Prostate gland (tissue), 2 donors: ENCODE measurements around the gene CEP152. TPM values are rescaled to one million over a fixed set of nuclear protein-coding genes. Genes with fewer than 3 reads are reported as not detected.

ENCODE experiments used
- DNase-seq: peaks from one replicate; pipeline ENCODE4 v3.0.0-alpha.2; 2019; ENCODE audit warnings: low spot score
- H3K27ac ChIP-seq, 2 donors: fragments of 200-600 bp; sonication (generic); 2 replicates each; pipeline ENCODE4 v1.5.1; 2017 to 2019
- H3K27me3 ChIP-seq: fragments of 200-600 bp; sonication (generic); replicated peaks from 2 replicates; pipeline ENCODE4 v1.5.1; 2019; ENCODE audit not compliant: insufficient read depth
- H3K36me3 ChIP-seq, 2 donors: fragments of 200-600 bp; sonication (generic); 1 replicate in 1 of 2; 2 replicates in 1 of 2; pipeline versions ENCODE4 v1.5.1 to v1.8.1; 2017 to 2019
- H3K4me1 ChIP-seq: fragments of 200-600 bp; sonication (generic); replicated peaks from 2 replicates; pipeline ENCODE4 v1.5.1; 2019
- H3K4me3 ChIP-seq, 2 donors: fragments of 200-600 bp; sonication (generic); 2 replicates each; pipeline ENCODE4 v1.5.1; 2017 to 2019
- H3K9me3 ChIP-seq: fragments of 200-600 bp; sonication (generic); 2 replicates; pipeline ENCODE4 v1.5.1; 2017
- CTCF ChIP-seq, 4 experiments: fragments of 200-600 bp in 2 of 4; fragments of 450-650 bp in 2 of 4; sonication (generic) in 2 of 4; IDR thresholded peaks; 1 replicate in 3 of 4; 2 replicates in 1 of 4; pipeline ENCODE4 v1.5.1; 2016 to 2019; ENCODE audit warnings: antibody characterized with exemption in 4 of 4, mild to moderate bottlenecking in 2 of 4, moderate library complexity in 2 of 4
- POLR2A ChIP-seq: fragments of 450-650 bp; IDR thresholded peaks from one replicate; pipeline ENCODE4 v1.6.1; 2016; ENCODE audit warnings: antibody characterized with exemption, mild to moderate bottlenecking
- POLR2AphosphoS5 ChIP-seq: sonication (generic); formaldehyde crosslinking; IDR thresholded peaks from one replicate; pipeline ENCODE4 v1.6.1; 2017; ENCODE audit warnings: antibody characterized with exemption
- WGBS: methylation state at CpG from one replicate; pipeline ENCODE4 v1.1.5; 2018; 5-methylcytosine and 5-hydroxymethylcytosine counted together
- intact Hi-C: fragments of 100-400 bp; cut with DNase I; formaldehyde crosslinking; loops from one replicate; pipeline ENCODE4 v1.14.2; 2022
- total RNA-seq, 2 donors: library from RNA; depleted of rRNA; stranded (reverse); fragments of >200 nt; gene quantifications; one replicate each; pipeline ENCODE4 v1.1.0, GENCODE V29; 2016

CEP152 gene
- total RNA-seq, 2 donors from 2014 or later: 5.9 to 9.0 TPM

GRCh38 chr15:48766196-48766595 is 44.7 kb downstream of the CEP152 start:
- Histone ChIP-seq H3K9me3 (no peaks in the 10 kb centered on the region), H3K4me1 (no peaks in the 10 kb centered on the region), H3K27me3 (no peaks in the 10 kb centered on the region), H3K4me3 (no peak overlapping the region), H3K27ac (no peak overlapping the region), H3K36me3 (no peaks in the 10 kb centered on the region)
- peak; percentile 10 for DNase-seq
- 76% methylated on average over 4 of the region's 4 CpGs for WGBS
- intact Hi-C loops: no loop called here
- TF ChIP-seq POLR2AphosphoS5 (peak; percentile 10), CTCF (IDR thresholded peaks at IDR 0.05) (no peak), POLR2A (no peak)

GRCh38 chr15:48765022-48765421 is 45.8 kb downstream of the CEP152 start:
- H3K4me3 ChIP-seq: no peak overlapping the region
- intact Hi-C loops: no loop called here
- H3K27ac ChIP-seq: no peak overlapping the region
- no peaks in the 10 kb centered on the region for H3K4me1 ChIP-seq
- no peaks in the 10 kb centered on the region for H3K27me3 ChIP-seq
- TF ChIP-seq CTCF (IDR thresholded peaks at IDR 0.05) (no peak), POLR2AphosphoS5 (no peak), POLR2A (no peak)
- 64% methylated on average over 4 of the region's 4 CpGs for WGBS
- DNase-seq: no peak
- no peaks in the 10 kb centered on the region for H3K36me3 ChIP-seq
- H3K9me3 ChIP-seq: no peaks in the 10 kb centered on the region

- Histone ChIP-seq H3K9me3 (no peaks in the 10 kb centered on the region), H3K4me3 (no peak overlapping the region), H3K27ac (no peak overlapping the region), H3K36me3 (no peaks in the 10 kb centered on the region), H3K4me1 (no peaks in the 10 kb centered on the region), H3K27me3 (no peaks in the 10 kb centered on the region)
- 72% methylated on average over 2 of the region's 2 CpGs for WGBS
- DNase-seq: no peak
- TF ChIP-seq POLR2AphosphoS5 (no peak), CTCF (IDR thresholded peaks at IDR 0.05) (no peak), POLR2A (no peak)
- intact Hi-C loops: no loop called here
Observed at GRCh38 chr15:48761393-48762158, 49.3 kb downstream of the CEP152 start.

GRCh38 chr15:48759921-48760320 is 50.9 kb downstream of the CEP152 start:
- 67% methylated on average over 1 of the region's 1 CpG for WGBS
- intact Hi-C loops: no loop called here

More at GRCh38 chr15:48759921-48760320, 50.9 kb downstream of the CEP152 start:
- H3K4me3 ChIP-seq: no peak overlapping the region
- TF ChIP-seq POLR2AphosphoS5: no peak
- no peak for TF ChIP-seq POLR2A
- no peak for TF ChIP-seq CTCF (IDR thresholded peaks at IDR 0.05)
- no peaks in the 10 kb centered on the region for H3K4me1 ChIP-seq
- H3K27ac ChIP-seq: no peak overlapping the region
- no peaks in the 10 kb centered on the region for H3K36me3 ChIP-seq
- no peaks in the 10 kb centered on the region for H3K9me3 ChIP-seq
- H3K27me3 ChIP-seq: no peaks in the 10 kb centered on the region
- DNase-seq: no peak
